HepG2 (cell line): ENCODE results near the gene CDK10. TPM values are rescaled to one million over a fixed set of nuclear protein-coding genes. Genes with fewer than 3 reads are reported as not detected.

Source experiments
- ATF1 ChIP-seq: IDR thresholded peaks from 2 replicates; pipeline ENCODE4 v1.6.1; 2016; ENCODE audit warnings: mild to moderate bottlenecking, control low read depth
- DNMT3B ChIP-seq: conservative IDR thresholded peaks from 2 replicates; pipeline ENCODE4 v1.6.1; 2016; ENCODE audit warnings: missing biosample characterization, control low read depth
- DPF2 ChIP-seq: sonication (generic); formaldehyde crosslinking; IDR thresholded peaks from 2 replicates; pipeline ENCODE4 v1.4.0; 2020; ENCODE audit warnings: mild to moderate bottlenecking, low read depth, missing genetic modification reagents, borderline replicate concordance
- FIP1L1 ChIP-seq: fragments of 200-400 bp; formaldehyde crosslinking; IDR thresholded peaks from 2 replicates; pipeline ENCODE4 v1.6.1; 2018; ENCODE audit warnings: low read depth, mild to moderate bottlenecking, low read length, moderate library complexity, borderline replicate concordance; ENCODE audit not compliant: insufficient read depth
- HIC2 ChIP-seq: sonication (generic); formaldehyde crosslinking; IDR thresholded peaks from 2 replicates; pipeline ENCODE4 v1.9.0; 2022; ENCODE audit warnings: low read depth, missing genetic modification reagents
- MZF1 ChIP-seq: sonication (generic); formaldehyde crosslinking; IDR thresholded peaks from 2 replicates; pipeline ENCODE4 v1.8.1; 2023; ENCODE audit warnings: mild to moderate bottlenecking, missing genetic modification reagents, borderline replicate concordance
- NAIF1 ChIP-seq: sonication (generic); formaldehyde crosslinking; IDR thresholded peaks from 2 replicates; pipeline ENCODE4 v1.5.0; 2020; ENCODE audit warnings: mild to moderate bottlenecking, missing genetic modification reagents, borderline replicate concordance
- NFE2L2 ChIP-seq: fragments of 150-350 bp; IDR thresholded peaks from 2 replicates; pipeline ENCODE4 v1.6.1; 2014; ENCODE audit warnings: low read length
- NR2F1 ChIP-seq, 2 experiments: fragments of 450-650 bp in 1 of 2; formaldehyde crosslinking in 1 of 2; IDR thresholded peaks; 2 replicates each; pipeline versions ENCODE4 v1.5.0 to v1.6.1; 2016 to 2020; ENCODE audit warnings: mild to moderate bottlenecking in 1 of 2, missing compliant biosample characterization in 1 of 2, missing genetic modification reagents in 1 of 2, moderate library complexity in 1 of 2
- PATZ1 ChIP-seq: sonication (generic); formaldehyde crosslinking; IDR thresholded peaks from 2 replicates; pipeline ENCODE4 v1.4.0; 2020; ENCODE audit warnings: missing genetic modification reagents
- REXO4 ChIP-seq: sonication (generic); formaldehyde crosslinking; IDR thresholded peaks from 2 replicates; pipeline ENCODE4 v1.8.0; 2022; ENCODE audit warnings: missing genetic modification reagents, mild to moderate bottlenecking, borderline replicate concordance
- RFXAP ChIP-seq: sonication (generic); formaldehyde crosslinking; IDR thresholded peaks from 2 replicates; pipeline ENCODE4 v1.4.0; 2020; ENCODE audit warnings: missing genetic modification reagents, borderline replicate concordance
- STAG1 ChIP-seq: sonication (generic); formaldehyde crosslinking; IDR thresholded peaks from 2 replicates; pipeline ENCODE4 v1.4.0; 2020; ENCODE audit warnings: missing genetic modification reagents
- TARDBP ChIP-seq: sonication (generic); formaldehyde crosslinking; IDR thresholded peaks from 2 replicates; pipeline ENCODE4 v1.8.0; 2022; ENCODE audit warnings: mild to moderate bottlenecking, missing genetic modification reagents
- ZBTB7B ChIP-seq: sonication (generic); formaldehyde crosslinking; IDR thresholded peaks from 2 replicates; pipeline ENCODE4 v1.4.0; 2020; ENCODE audit warnings: missing genetic modification reagents
- ZBTB8A ChIP-seq: sonication (generic); formaldehyde crosslinking; IDR thresholded peaks from 2 replicates; pipeline ENCODE4 v1.4.0; 2020; ENCODE audit warnings: mild to moderate bottlenecking, low read depth, missing genetic modification reagents, borderline replicate concordance
- ZFP41 ChIP-seq: sonication (generic); formaldehyde crosslinking; IDR thresholded peaks from 2 replicates; pipeline ENCODE4 v1.4.0; 2020; ENCODE audit warnings: mild to moderate bottlenecking, missing genetic modification reagents, borderline replicate concordance
- ZNF530 ChIP-seq: sonication (generic); formaldehyde crosslinking; IDR thresholded peaks from 2 replicates; pipeline ENCODE4 v1.5.0; 2020; ENCODE audit warnings: low read depth, mild to moderate bottlenecking, missing genetic modification reagents
- ZNF678 ChIP-seq: sonication (generic); formaldehyde crosslinking; IDR thresholded peaks from 2 replicates; pipeline ENCODE4 v1.4.0; 2020; ENCODE audit warnings: mild to moderate bottlenecking, missing genetic modification reagents
- ZNF720 ChIP-seq: sonication (generic); formaldehyde crosslinking; IDR thresholded peaks from 2 replicates; pipeline ENCODE4 v1.4.0; 2020; ENCODE audit warnings: missing genetic modification reagents
- ZNF790 ChIP-seq: sonication (generic); formaldehyde crosslinking; IDR thresholded peaks from 2 replicates; pipeline ENCODE4 v1.8.0; 2022; ENCODE audit warnings: missing genetic modification reagents, mild to moderate bottlenecking, borderline replicate concordance
- ZSCAN20 ChIP-seq: sonication (generic); formaldehyde crosslinking; IDR thresholded peaks from 2 replicates; pipeline ENCODE4 v1.4.0; 2020; ENCODE audit warnings: missing genetic modification reagents, mild to moderate bottlenecking, borderline replicate concordance
- polyA plus RNA-seq, 8 experiments: library from polyadenylated mRNA; depleted of rRNA in 3 of 8; stranded (reverse) in 7 of 8; unstranded in 1 of 8; fragments of >200 nt; fragmentation: Illumina TruSeq in 4 of 8; extraction: Trizol in 4 of 8; gene quantifications; 2 replicates each; pipeline versions ENCODE4 v1.2.1 to v1.2.3, GENCODE V29; 2011 to 2016; ENCODE audit warnings: low read depth in 4 of 8, missing spikeins in 1 of 8, mixed read lengths in 1 of 8; ENCODE audit not compliant: insufficient read depth in 1 of 8
- total RNA-seq, 5 experiments: library from RNA; depleted of rRNA; stranded (reverse); fragments of >200 nt; fragmentation: Illumina TruSeq; extraction: Trizol; gene quantifications; 2 replicates each; pipeline ENCODE4 v1.2.3, GENCODE V29; 2016; ENCODE audit warnings: low read depth in 1 of 5
- TF ChIP-seq, protein P1 (sequence below): sonication (generic); formaldehyde crosslinking; IDR thresholded peaks from 2 replicates; pipeline ENCODE4 v1.4.0; 2020; ENCODE audit warnings: missing genetic modification reagents
- TF ChIP-seq, protein P2 (sequence below): sonication (generic); formaldehyde crosslinking; IDR thresholded peaks from 2 replicates; pipeline ENCODE4 v1.4.0; 2020; ENCODE audit warnings: mild to moderate bottlenecking, low read depth, missing genetic modification reagents

Gene CDK10
- total and polyA plus RNA-seq, 2 of the 13 experiments (the other 11 are each of a cell fraction or from before 2014, with no cell fraction given): 2.5 to 3.9 TPM

DNA sequence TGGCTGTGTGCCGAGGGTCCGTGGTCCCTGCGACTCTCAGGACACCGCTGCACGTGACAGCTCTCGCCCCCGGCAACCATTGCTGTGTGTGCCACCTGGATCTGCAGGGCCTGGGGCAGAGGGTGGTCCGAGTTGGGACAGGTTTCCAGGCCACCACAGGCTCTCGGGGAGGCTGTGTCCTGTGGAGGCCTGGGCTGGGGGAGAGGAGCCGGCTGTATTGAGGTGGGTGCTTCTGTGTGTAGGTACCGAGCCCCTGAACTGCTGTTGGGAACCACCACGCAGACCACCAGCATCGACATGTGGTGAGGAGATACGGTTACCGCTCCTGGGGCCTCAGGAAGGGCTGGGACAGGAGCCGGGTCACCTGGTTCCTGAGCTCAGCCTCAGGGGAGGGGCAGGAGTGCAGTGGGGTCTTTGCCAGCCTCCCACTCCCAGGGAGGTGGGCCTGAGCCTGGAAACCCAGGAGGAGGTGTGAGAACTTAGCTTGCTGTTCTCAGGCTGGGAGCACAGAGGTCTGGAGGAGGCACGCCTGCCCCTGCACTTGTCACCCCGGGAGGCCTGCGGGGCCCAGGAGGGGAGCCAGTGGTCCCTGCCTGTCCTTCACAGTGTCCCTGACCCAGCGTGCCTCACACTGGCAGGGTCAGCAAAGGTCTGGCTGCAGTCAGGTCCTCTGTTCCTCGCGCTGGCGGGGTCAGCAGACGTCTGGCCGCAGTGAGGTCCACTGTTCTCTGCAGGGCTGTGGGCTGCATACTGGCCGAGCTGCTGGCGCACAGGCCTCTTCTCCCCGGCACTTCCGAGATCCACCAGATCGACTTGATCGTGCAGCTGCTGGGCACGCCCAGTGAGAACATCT lies 7.7 kb downstream of the CDK10 start (continued):
- TF ChIP-seq NAIF1 (no peak), MZF1 (CRISPR knock-in tag) (no peak), PATZ1 (peak; percentile 73), RFXAP (CRISPR knock-in tag) (0 out of 2 replicates have a peak, but pooled peaks have one; percentile 48), ZBTB8A (CRISPR knock-in tag) (no peak), ATF1 (CRISPR knock-in tag) (no peak), ZNF790 (CRISPR knock-in tag) (no peak), DNMT3B (no peak), FIP1L1 (no peak), NR2F1 (CRISPR knock-in tag; IDR thresholded peaks at IDR 0.05) (peak; percentile 80 to 89; a peak in 2 of 4 replicates), ZFP41 (no peak), DPF2 (CRISPR knock-in tag) (no peak; the same call in 1 of the 2 replicates), REXO4 (no peak), ZNF678 (no peak), STAG1 (CRISPR knock-in tag) (no peak), NFE2L2 (no peak), ZNF530 (CRISPR knock-in tag) (no peak), ZSCAN20 (CRISPR knock-in tag) (no peak; the same call in 1 of the 2 replicates), HIC2 (CRISPR knock-in tag) (0 out of 2 replicates have a peak, but pooled peaks have one; percentile 50), ZBTB7B (CRISPR knock-in tag) (peak; percentile 82), TARDBP (CRISPR knock-in tag) (peak; percentile 52; the same call in 1 of the 2 replicates), ZNF720 (CRISPR knock-in tag) (no peak)
- TF ChIP-seq, protein P1, sequence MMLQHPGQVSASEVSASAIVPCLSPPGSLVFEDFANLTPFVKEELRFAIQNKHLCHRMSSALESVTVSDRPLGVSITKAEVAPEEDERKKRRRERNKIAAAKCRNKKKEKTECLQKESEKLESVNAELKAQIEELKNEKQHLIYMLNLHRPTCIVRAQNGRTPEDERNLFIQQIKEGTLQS: no peak
- TF ChIP-seq, protein P2, sequence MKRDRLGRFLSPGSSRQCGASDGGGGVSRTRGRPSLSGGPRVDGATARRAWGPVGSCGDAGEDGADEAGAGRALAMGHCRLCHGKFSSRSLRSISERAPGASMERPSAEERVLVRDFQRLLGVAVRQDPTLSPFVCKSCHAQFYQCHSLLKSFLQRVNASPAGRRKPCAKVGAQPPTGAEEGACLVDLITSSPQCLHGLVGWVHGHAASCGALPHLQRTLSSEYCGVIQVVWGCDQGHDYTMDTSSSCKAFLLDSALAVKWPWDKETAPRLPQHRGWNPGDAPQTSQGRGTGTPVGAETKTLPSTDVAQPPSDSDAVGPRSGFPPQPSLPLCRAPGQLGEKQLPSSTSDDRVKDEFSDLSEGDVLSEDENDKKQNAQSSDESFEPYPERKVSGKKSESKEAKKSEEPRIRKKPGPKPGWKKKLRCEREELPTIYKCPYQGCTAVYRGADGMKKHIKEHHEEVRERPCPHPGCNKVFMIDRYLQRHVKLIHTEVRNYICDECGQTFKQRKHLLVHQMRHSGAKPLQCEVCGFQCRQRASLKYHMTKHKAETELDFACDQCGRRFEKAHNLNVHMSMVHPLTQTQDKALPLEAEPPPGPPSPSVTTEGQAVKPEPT (CRISPR knock-in tag): no peak
